SKM-1 treated with dmso at 0.1 percent for 144 hours (cell line): ENCODE measurements around the gene CNRIP1.
A peak's percentile ranks its signal among the peaks of the same experiment; 100 is the strongest.

Experiments used
- DNase-seq: peaks from one replicate; lab custom pipeline; 2025; ENCODE audit not compliant: unreplicated experiment; lab: John Stamatoyannopoulos, UW

The CNRIP1 gene

DNA sequence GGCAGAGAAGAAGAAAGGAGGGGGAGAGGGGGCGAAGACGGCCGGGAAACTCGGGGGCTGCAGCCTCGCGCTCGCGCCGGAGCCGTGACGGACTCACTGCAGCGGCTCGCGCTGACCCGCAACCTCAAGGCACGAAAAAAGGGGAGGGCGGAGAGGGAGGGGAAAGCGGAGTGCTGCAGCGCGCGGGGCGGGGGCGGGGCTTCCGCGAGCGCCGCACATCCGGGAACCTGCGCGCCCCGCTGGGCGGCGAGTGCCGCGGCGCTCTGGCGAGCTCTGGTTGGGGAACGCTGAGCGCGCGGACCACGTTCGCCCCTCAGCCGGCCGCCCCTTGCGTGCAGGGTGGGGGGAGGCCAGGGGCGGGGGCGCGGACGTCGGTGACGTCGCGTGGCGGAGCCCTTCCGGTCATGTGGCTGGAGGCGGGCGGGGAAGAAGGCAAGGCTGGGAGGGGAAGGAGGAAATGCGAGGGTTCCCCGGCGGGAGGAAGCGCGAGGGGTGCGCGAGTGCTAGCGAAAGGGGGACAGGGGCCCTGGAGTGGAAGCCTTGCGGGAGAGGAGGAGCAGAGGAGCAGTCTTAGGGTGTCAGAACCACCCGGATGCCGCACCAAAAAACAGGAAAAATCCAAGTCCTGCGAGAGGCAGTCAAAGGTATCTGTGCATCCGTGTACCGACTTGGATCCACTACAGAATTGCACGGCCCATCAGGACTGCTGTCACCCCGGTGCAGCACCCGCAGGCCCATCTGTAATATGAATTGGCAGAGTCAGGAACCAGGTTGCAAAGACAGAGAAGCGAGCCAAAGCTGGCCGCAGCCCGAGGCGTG, 67.1 kb downstream of the CNRIP1 start, which contains the start of gene PPP3R1:
PPP3R1 (minus strand) TSS at position 133 of the 819 bp plus-strand sequence. CDS start 405 bp downstream, outside the sequence.
- peak; percentile 91 for DNase-seq

DNA sequence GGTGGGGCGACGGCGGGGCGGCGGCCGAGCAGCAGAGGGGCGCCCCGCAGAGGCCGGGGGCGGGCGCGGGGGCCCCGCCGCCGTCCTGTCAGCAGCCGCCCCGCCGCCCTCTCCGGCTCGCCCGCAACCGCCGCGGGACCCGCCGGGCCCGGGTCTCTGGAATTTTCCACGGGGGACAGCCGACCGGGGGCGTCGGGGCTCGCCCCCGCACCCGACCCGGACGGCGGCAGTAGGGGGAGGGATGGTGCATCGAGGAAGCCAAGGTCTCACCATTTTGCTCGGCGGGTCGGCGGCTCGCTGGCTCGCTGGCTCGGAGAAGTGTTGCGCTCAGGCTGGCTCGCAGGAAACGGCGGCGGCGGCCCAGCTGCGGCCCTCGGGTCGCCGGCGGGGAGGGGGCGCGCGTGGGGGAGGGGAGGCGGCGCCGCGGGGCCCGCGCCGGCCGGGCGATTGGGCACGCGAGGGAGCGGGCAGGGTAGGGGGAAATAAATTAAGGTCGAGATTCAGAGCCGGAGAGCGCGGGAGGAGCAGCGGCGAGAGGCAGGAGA, 67.8 kb downstream of the CNRIP1 start:
- no peak for DNase-seq

DNA sequence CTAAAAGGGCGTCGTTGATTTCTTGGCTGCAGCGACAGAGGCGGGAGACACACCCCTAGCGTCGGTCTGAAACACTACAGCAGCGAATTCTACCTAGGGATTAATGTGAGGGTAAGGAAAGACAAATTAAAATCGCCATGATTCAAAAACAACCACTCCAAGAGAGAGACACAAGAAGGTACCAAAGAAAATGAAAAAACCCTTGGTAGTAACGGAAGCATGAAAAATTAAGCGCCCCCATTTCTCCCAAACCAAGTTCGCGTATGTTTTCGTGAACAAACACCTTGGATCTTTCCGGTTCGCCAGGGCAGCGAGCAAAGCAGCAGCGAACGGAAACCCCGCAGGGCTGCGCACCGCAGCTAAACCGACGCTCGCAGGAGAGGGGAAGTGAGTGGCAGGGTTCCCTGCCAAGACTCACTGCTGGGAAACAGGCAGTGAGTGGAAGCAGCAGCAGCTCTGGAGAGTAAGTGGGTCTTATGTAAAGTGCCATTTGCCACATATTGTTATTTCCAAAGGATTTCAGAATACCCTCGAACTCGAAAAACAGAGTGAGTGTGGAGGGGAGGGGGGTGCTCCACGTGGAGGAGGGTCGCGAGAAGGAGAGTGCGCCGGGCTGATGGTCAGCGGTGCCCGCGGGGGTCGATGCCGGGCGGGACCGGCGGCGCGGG, 68.4 kb downstream of the CNRIP1 start:
- peak; percentile 87 for DNase-seq

DNA sequence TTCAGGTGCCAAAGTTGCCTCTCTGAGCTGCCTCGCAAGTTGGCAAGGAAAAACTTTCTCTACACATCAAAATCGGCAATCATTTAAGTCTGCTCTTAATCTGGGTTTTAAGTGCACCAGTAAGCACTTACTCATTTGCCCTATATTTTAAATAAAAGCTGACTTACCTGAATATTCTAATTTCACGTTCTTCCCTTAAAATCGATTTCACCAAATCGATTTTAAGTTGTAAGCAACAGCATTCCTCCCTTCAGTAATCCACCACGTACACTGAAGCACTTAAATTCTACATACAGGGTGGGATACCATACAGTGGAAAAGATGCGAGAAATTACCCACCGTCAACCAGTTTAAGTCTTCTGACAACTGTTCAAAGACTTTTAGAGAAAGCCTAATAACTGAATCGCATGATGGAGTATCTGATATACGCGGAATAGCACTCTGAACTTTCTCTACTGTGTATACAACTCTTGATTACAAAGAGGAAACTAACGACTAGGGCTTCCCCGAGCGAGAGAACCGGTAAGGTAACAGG, 69.0 kb downstream of the CNRIP1 start:
- DNase-seq, result no peak

DNA sequence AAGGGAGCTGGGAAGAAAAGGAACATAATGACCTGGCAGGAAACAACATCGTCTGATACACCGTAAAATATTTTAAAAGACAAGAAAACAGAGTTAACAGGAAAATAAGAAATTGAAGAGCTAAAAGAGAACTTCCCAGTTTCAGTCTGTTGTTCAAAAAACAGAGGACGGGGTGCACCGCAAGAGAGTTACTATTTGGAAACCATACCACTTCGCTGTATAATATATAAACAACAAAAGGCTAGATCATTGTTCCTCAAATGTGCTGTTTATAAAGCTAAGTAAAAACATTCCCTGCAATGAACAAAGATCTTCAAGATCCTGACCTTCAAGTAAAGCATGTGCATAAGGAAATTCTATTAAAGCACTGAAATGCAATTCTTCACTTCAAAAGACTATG, 69.6 kb downstream of the CNRIP1 start:
- peak; percentile 7 for DNase-seq

DNA sequence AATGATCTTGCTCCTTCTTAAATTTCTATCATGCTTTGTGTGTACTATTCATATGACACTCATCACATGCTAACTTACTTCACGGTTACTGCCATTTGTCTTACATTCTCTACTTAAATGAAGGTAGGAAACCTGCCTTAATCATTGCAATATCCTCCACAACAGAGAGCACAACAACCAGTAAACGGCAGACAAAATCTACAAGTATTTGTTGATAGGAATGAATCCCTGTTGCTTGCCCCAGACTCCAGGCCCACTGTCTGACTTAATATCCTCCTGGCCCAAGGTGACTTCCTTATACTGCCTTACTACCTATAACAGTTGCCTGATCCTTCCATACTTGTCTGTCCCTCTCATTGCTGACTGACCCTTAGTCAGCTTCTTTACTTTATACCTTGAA, 70.9 kb downstream of the CNRIP1 start:
- DNase-seq, result no peak

DNA sequence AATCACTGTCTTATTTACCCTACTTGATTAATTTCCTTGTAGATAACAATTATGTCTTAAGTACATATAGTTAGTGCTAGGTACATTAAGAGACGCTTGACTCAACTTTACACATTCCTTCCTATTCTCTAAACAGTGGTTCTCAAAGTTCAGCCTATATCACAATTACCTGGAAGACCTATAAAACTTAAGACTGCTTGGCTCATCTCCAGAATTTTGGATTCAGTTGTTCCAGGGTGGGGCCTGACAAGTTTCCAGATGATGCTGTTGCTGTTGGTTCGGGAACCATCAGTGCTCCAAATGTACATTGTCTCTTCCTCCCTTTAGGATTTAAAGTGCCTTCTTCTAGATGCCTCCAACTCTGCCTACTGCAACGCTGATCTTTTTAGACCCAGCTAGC, 71.4 kb downstream of the CNRIP1 start:
- DNase-seq, result no peak

DNA sequence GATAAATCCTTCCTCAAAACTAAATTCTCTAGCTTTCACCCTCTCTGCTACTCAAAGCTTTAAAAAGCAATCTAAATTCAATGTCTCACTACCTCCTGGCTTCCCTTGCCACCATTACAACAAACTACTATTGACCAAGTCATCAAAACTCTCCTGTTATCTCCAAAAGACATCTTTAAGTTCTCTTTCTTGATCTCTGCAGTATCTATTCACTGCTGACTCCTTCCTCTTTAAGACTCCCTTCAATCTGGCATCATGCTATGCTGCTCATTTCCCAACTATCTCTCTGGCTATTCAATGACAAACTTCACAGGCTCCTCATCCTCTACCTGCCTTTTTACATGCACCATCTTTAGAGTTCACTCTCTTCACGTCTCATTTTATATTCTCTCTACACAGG, 73.4 kb downstream of the CNRIP1 start:
- no peak for DNase-seq

DNA sequence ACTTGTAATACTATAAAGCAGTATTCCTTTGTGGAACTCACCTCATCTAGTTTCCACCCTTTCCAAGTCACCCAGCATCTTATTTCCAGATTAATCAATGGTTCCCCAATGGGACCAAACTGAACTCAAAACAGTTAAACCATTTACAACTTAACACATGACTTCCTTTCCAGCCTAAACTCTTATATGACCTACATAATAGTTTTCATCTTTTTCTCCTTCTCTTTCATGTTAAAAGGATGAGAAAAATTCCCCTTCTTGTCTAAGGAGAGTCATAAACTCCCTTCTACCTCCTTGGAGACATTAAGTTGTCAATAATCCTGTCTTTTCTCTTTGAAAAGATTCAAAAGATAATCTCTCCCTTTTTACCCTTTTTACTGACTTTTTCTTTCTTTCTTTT, 74.1 kb downstream of the CNRIP1 start:
- no peak for DNase-seq

DNA sequence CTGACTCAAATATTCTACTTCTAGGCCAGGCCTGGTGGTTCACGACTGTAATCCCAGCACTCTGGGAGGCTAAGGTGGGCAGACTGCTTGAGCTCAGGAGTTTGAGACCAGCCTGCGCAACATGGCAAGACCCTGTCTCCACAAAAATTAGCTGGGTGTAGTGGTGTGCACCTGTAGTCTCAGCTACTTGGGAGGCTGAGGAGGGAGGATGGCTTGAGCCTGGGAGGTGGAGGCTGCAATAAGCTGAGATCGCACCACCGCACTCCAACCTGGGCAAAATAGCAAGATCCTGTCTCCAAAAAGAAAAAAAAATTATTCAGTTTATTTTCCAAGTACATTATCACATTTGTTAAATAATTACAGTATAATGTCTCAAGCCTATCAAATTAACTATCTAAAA, 74.7 kb downstream of the CNRIP1 start:
- no peak for DNase-seq

DNA sequence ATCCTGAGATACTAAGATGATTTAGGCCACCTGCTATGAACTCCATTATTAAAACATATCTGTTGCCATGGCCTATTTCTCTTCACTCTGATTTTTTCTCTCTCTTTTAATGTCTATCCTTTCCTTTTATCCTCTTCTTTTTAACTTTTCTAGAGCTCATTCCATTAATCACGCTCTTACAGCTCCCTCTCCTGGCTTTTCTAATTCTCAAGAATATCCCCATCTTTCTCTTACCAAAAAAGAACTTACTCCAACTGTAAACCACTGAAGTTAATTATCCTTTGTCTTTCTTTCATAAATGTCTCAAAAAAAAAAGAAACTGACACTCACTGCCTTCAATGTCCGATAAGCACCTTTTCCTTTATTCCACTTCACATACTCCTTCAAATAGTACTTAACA, 75.3 kb downstream of the CNRIP1 start:
- DNase-seq, result no peak
